ENCODE results near the gene BRWD1. TPM values are rescaled to one million over a fixed set of nuclear protein-coding genes. Genes with fewer than 3 reads are reported as not detected.
A peak's percentile ranks its signal among the peaks of the same experiment; 100 is the strongest.

Gene BRWD1
- polyA plus RNA-seq (2012; ENCODE audit: low read depth, missing spikeins), result 5.2 TPM

GRCh38 chr21:39313571-39314142 is at the start of gene BRWD1:
BRWD1 (minus strand) TSS chr21:39313632; CDS start chr21:39313491, 141 bp downstream.
- peak; percentile 69 for FAIRE-seq
- TF ChIP-seq POLR2AphosphoS5 (IDR thresholded peaks at IDR 0.05; ENCODE audit: low read depth, low read length) (peak; percentile 40; the same call in 1 of the 2 replicates), PAX5 (IDR thresholded peaks at IDR 0.05; ENCODE audit: insufficient read depth, low read length, severe bottlenecking) (no peak), SPI1 (IDR thresholded peaks at IDR 0.05; ENCODE audit: low read depth, low read length) (no peak), TAF1 (IDR thresholded peaks at IDR 0.05; ENCODE audit: low read depth, low read length) (peak; percentile 74; the same call in 1 of the 2 replicates), POU2F2 (IDR thresholded peaks at IDR 0.05; ENCODE audit: low read depth, low read length) (no peak), POLR2A (IDR thresholded peaks at IDR 0.05; ENCODE audit: low read depth, low read length) (peak; percentile 40; the same call in 1 of the 2 replicates)
- peak; percentile 73 for DNase-seq (ENCODE audit: insufficient read length, low spot score)

GRCh38 chr21:39362733-39363132 is 49.3 kb upstream of the BRWD1 start:
- TF ChIP-seq POLR2A (IDR thresholded peaks at IDR 0.05; ENCODE audit: low read depth, low read length) (no peak), TAF1 (IDR thresholded peaks at IDR 0.05; ENCODE audit: low read depth, low read length) (no peak), PAX5 (IDR thresholded peaks at IDR 0.05; ENCODE audit: insufficient read depth, low read length, severe bottlenecking) (no peak), POU2F2 (IDR thresholded peaks at IDR 0.05; ENCODE audit: low read depth, low read length) (no peak), SPI1 (IDR thresholded peaks at IDR 0.05; ENCODE audit: low read depth, low read length) (no peak), POLR2AphosphoS5 (IDR thresholded peaks at IDR 0.05; ENCODE audit: low read depth, low read length) (no peak)
- DNase-seq (ENCODE audit: insufficient read length, low spot score) (no peak), FAIRE-seq (no peak)

DNA sequence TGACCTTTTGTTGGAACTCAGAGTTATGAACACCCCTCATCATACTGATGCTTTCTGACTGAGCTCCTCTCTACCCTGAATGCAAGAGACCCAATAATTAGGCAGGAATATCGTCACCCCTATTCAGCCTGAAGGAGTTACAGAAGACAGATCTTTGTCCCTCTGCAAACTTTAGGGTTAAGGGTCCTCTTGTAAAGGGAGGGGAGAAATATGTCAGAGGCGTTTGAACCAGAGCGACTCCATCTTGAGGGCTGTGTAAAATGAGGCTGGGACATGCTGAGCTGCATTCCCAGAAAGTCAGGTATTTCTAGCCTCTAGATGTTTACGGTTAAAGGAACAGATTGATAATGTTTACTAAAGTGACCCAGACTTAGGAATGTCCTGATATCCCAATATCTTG is 46.0 kb upstream of the BRWD1 start:
- no peak for FAIRE-seq
- no peak for DNase-seq (ENCODE audit: insufficient read length, low spot score)
- TF ChIP-seq POLR2AphosphoS5 (IDR thresholded peaks at IDR 0.05; ENCODE audit: low read depth, low read length), result no peak
- no peak for TF ChIP-seq SPI1 (IDR thresholded peaks at IDR 0.05; ENCODE audit: low read depth, low read length)

DNA sequence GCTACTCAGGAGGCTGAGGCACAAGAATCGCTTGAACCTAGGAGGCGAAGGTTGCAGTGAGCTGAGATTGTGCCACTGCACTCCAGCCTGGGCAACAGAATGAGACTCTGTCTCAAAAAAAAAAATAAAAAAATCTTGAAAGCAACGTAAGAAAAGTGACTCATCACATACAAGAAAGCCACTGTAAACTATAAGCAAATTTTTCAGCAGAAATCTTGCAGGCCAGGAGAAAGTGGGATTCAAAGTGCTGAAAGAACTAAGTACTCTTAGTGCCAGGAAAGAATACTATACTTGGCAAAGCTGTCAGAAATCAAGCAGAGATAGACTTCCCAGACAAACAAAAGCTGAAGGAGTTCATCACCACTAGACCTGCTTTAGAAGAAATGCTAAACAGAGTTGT is 39.9 kb upstream of the BRWD1 start:
- no peak for DNase-seq (ENCODE audit: insufficient read length, low spot score)
- TF ChIP-seq TAF1 (IDR thresholded peaks at IDR 0.05; ENCODE audit: low read depth, low read length) (no peak), POLR2AphosphoS5 (IDR thresholded peaks at IDR 0.05; ENCODE audit: low read depth, low read length) (no peak), POLR2A (IDR thresholded peaks at IDR 0.05; ENCODE audit: low read depth, low read length) (no peak)
- no peak for FAIRE-seq

DNA sequence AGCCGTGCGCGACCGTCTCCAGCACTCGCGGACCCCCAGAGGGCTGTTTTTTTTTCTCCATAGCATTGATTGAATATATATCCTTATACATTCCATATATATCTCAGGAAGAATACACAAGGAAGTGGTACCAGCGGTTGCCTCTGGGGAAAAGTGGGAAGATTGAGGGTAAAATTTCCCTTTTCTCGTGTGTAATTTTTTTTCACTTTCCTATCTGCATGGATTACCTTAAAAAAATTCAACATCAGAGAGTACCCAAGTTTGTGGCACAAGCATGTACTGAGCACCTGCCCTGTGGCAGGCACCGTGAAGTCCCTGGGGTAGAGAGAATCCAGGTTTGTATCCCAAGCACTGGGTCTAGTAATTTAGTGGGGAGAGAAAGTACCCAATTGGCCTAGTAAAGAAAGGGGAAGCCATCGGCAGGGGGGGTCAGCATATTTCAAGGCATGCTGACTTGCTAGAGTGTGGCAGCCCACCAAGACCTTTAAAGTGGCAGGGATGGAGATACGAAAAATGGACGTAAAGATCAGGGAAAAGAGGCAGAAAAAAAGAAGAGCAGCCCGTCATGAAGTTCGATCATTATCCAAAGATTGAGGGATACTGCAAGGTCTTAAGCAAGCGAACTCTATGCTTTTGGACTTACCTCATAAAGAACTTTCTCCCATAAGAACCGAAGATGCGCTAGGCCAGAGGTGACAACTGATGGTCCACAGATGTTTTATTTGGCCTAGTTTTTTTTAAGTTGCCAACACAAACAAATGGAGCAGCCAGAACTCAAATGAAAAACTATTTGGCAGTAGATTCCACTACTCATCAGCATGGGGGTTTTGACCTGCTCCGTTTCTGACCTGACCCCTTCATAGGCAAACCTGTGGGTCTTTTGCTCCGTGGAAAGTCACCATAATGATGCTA is 36.9 kb upstream of the BRWD1 start:
- FAIRE-seq (no peak), DNase-seq (ENCODE audit: insufficient read length, low spot score) (no peak)
- TF ChIP-seq TAF1 (IDR thresholded peaks at IDR 0.05; ENCODE audit: low read depth, low read length) (no peak), SPI1 (IDR thresholded peaks at IDR 0.05; ENCODE audit: low read depth, low read length) (no peak), POLR2A (IDR thresholded peaks at IDR 0.05; ENCODE audit: low read depth, low read length) (no peak), PAX5 (IDR thresholded peaks at IDR 0.05; ENCODE audit: insufficient read depth, low read length, severe bottlenecking) (no peak), POU2F2 (IDR thresholded peaks at IDR 0.05; ENCODE audit: low read depth, low read length) (no peak), POLR2AphosphoS5 (IDR thresholded peaks at IDR 0.05; ENCODE audit: low read depth, low read length) (no peak)

DNA sequence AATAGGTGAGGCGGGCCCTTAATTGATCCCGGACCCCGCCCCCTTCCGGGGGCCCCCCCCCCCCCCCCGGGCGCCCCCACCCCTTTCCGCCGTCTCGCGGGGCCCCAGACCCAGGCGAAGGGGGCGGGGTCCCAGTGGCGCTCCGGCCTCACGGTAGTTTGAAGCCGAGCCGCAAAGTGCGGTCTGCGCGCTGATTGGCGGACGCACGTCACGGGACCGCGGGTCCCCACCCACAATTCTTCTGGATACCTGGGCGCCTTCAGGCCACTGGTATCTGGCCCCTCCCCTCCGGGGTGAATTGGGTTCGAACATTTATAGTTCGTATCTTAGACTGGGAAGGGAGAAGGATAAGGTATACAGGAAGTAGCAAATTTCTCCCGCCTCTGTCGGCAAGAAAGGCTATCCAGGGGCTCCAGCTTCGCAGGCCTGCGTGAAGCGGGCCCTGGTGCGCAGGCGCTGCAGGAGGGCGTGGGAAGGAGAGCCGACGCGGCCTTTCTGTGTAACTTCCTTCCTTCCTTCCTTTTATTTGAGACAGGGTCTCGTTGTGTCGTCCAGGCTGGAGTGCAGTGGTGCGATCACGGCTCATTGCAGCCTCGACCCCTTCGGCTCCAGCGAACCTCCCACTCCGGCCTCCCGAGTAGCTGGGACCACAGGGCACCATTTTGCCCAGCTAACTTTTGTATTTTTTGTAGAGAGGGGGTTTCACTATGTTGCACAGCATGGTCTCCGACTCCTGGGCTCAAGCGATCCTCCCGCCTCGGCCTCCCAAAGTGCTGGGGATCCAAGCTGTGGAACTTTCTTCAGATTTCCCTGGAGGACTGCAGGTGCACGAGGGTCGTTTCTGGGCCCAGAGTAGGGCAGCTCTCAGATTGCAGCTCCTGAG is 36.0 kb upstream of the BRWD1 start:
- no peak for TF ChIP-seq POU2F2 (IDR thresholded peaks at IDR 0.05; ENCODE audit: low read depth, low read length)
- TF ChIP-seq SPI1 (IDR thresholded peaks at IDR 0.05; ENCODE audit: low read depth, low read length), result peak; percentile 33; the same call in 1 of the 2 replicates
- TF ChIP-seq POLR2A (IDR thresholded peaks at IDR 0.05; ENCODE audit: low read depth, low read length), result peak; percentile 93
- peak; percentile 89 for TF ChIP-seq POLR2AphosphoS5 (IDR thresholded peaks at IDR 0.05; ENCODE audit: low read depth, low read length)
- TF ChIP-seq PAX5 (IDR thresholded peaks at IDR 0.05; ENCODE audit: insufficient read depth, low read length, severe bottlenecking), result no peak
- TF ChIP-seq TAF1 (IDR thresholded peaks at IDR 0.05; ENCODE audit: low read depth, low read length), result peak; percentile 55; the same call in 1 of the 2 replicates
- DNase-seq (ENCODE audit: insufficient read length, low spot score), result peak; percentile 87
- FAIRE-seq, result peak; percentile 95

DNA sequence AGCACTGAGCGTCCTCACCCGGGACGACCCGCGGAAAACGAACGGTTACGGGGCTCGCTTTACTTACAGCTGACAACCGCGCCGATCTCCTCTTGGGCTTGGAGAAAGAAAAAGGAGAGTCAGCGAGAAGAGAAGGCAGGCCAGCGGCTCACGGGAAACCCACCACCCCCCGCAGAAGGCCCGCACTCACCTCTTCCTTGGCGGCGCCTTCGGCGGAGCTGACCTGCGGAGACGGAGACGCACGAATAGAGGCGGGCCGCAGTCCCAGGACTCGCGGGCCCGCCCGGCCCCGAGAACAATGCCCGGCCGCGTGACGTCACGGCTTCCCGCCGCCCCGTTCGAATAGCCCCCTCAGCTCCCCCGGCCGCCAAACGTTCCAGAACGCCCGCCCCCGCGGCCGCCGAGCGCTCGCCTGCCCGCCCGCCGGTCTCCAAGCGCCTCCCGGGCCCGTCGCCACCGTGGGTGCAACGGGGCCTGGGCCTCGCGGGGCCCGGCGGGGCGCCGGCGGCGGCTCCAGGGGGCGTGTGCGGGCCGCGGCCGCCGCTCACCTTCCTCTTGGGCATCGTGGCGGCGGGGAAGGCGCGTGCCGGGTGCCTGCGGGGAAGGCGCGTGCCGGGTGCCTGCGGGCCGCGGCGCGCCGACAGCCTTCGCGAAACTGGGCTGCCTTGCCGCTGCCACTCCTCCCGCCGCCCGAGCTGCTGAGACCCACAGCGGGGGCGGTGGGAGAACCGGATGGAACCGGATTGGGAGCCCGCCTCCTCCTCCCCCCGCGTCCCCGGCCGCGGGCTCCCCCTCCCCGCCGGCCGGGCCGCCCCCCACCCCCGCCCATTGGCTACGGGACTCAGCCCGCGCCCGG is 35.2 kb upstream of the BRWD1 start, which contains the start of gene HMGN1:
Gene HMGN1, minus strand, starts transcription at position 734 of the 856 bp plus-strand sequence. Its CDS starts 171 bp downstream, at position 563.
- FAIRE-seq (peak; percentile 23), DNase-seq (ENCODE audit: insufficient read length, low spot score) (peak; percentile 50)
- TF ChIP-seq POLR2AphosphoS5 (IDR thresholded peaks at IDR 0.05; ENCODE audit: low read depth, low read length), result peak; percentile 56; the same call in 1 of the 2 replicates
- peak; percentile 55; the same call in 1 of the 2 replicates for TF ChIP-seq TAF1 (IDR thresholded peaks at IDR 0.05; ENCODE audit: low read depth, low read length)
- TF ChIP-seq SPI1 (IDR thresholded peaks at IDR 0.05; ENCODE audit: low read depth, low read length), result no peak

DNA sequence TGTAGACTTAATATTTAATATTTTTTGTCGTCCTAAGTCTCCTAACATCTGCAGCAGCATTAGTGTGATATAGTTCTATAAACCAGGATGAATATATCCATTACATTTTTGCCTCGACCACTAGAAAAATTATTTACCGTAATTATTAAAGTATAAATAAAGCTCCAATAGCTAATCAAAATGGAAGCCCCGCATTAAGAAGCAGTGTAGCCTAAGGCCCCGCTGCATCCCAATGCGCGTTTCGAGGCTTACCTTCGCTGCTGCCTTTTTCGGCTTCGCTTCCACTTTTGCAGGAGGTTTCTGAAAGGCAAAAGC is 34.6 kb upstream of the BRWD1 start:
- TF ChIP-seq PAX5 (IDR thresholded peaks at IDR 0.05; ENCODE audit: insufficient read depth, low read length, severe bottlenecking) (no peak), POLR2AphosphoS5 (IDR thresholded peaks at IDR 0.05; ENCODE audit: low read depth, low read length) (no peak), POU2F2 (IDR thresholded peaks at IDR 0.05; ENCODE audit: low read depth, low read length) (no peak), TAF1 (IDR thresholded peaks at IDR 0.05; ENCODE audit: low read depth, low read length) (no peak), SPI1 (IDR thresholded peaks at IDR 0.05; ENCODE audit: low read depth, low read length) (no peak), POLR2A (IDR thresholded peaks at IDR 0.05; ENCODE audit: low read depth, low read length) (no peak)
- DNase-seq (ENCODE audit: insufficient read length, low spot score) (no peak), FAIRE-seq (no peak)
